ENCODE measurements around the gene PKD1. TPM values are rescaled to one million over a fixed set of nuclear protein-coding genes. Genes with fewer than 3 reads are reported as not detected.
"Not testable (repeated sequence)": the region's sequence is repeated elsewhere in the genome, so short reads cannot be mapped to it uniquely, and the experiment has no call there.

The PKD1 gene
- total RNA-seq = 100 to 1,000 TPM in 1 of 2 donors, 10 to 100 TPM in 1; 78.9 to 237 TPM

- peak; percentile 99 to 100 (median 99) for DNase-seq
- ATAC-seq = peak; percentile 78
- Histone ChIP-seq H3K4me3 (peak within 1 kb of the TSS in 1 of 2 donors; percentile 16), H3K4me1 (peaks cover 21% of the 10 kb centered on the region), H3K27ac (peak within 1 kb of the TSS; percentile 58 to 80 (median 68))
- H3K9me3 ChIP-seq; H3K36me3 ChIP-seq (replicated peaks in 1 of 2; ENCODE audit: insufficient read depth in 1 of 2, low read depth in 2 of 2); intact Hi-C loops (cut with DNase I); H3K27me3 ChIP-seq: not testable (repeated sequence)
- TF ChIP-seq POLR2A (IDR thresholded peaks at IDR 0.05) = peak in 2 of 3 donors; percentile 21 to 23
- 0 to 2% methylated on average over 7 to 42 of the region's 81 CpGs for WGBS, 2 donors
Measured at GRCh38 chr16:2135770-2136490, at the start of gene PKD1. TSS of gene PKD1 (minus strand) at chr16:2135898. CDS start at chr16:2135689, 209 bp downstream.

GRCh38 chr16:2184962-2185361 lies 49.3 kb upstream of the PKD1 start:
- ATAC-seq (no peak), DNase-seq (no peak)
- TF ChIP-seq CTCF (IDR thresholded peaks at IDR 0.05) (no peak), POLR2A (IDR thresholded peaks at IDR 0.05) (no peak)
- H3K36me3 ChIP-seq (replicated peaks in 1 of 2; ENCODE audit: insufficient read depth in 1 of 2, low read depth in 2 of 2) = no peaks in the 10 kb centered on the region
- no peaks in the 10 kb centered on the region for H3K27me3 ChIP-seq
- no peaks in the 10 kb centered on the region for H3K9me3 ChIP-seq
- no peak overlapping the region for H3K4me3 ChIP-seq
- intact Hi-C loops (cut with DNase I) = no loop called here
- no peak overlapping the region for H3K27ac ChIP-seq
- no peaks in the 10 kb centered on the region for H3K4me1 ChIP-seq
- WGBS, 2 donors = 76% methylated on average over 20 of the region's 20 CpGs; no CpG with 5 or more reads in 1 of the 2 donors

GRCh38 chr16:2184346-2184745 lies 48.6 kb upstream of the PKD1 start:
- 86 to 90% methylated on average over 15 to 19 of the region's 19 CpGs for WGBS, 2 donors
- no peak overlapping the region for H3K4me3 ChIP-seq
- no peak for TF ChIP-seq CTCF (IDR thresholded peaks at IDR 0.05)
- TF ChIP-seq POLR2A (IDR thresholded peaks at IDR 0.05) = no peak
- H3K36me3 ChIP-seq (replicated peaks in 1 of 2; ENCODE audit: insufficient read depth in 1 of 2, low read depth in 2 of 2) = no peaks in the 10 kb centered on the region
- no peak for DNase-seq
- H3K9me3 ChIP-seq = no peaks in the 10 kb centered on the region
- no peaks in the 10 kb centered on the region for H3K27me3 ChIP-seq
- no peak for ATAC-seq
- no peak overlapping the region for H3K27ac ChIP-seq
- intact Hi-C loops (cut with DNase I) = no loop called here
- H3K4me1 ChIP-seq = no peaks in the 10 kb centered on the region

GRCh38 chr16:2183671-2184070 lies 48.0 kb upstream of the PKD1 start:
- WGBS, 2 donors = 92% methylated on average over 28 of the region's 30 CpGs; no CpG with 5 or more reads in 1 of the 2 donors
- no peak for ATAC-seq
- H3K27ac ChIP-seq = no peak overlapping the region
- intact Hi-C loops (cut with DNase I) = no loop called here
- no peak for TF ChIP-seq POLR2A (IDR thresholded peaks at IDR 0.05)
- TF ChIP-seq CTCF (IDR thresholded peaks at IDR 0.05) = no peak
- H3K27me3 ChIP-seq = no peaks in the 10 kb centered on the region
- H3K9me3 ChIP-seq = no peaks in the 10 kb centered on the region
- H3K4me1 ChIP-seq = no peaks in the 10 kb centered on the region
- no peak overlapping the region for H3K4me3 ChIP-seq
- H3K36me3 ChIP-seq (replicated peaks in 1 of 2; ENCODE audit: insufficient read depth in 1 of 2, low read depth in 2 of 2) = no peaks in the 10 kb centered on the region
- DNase-seq = no peak

- Histone ChIP-seq H3K27ac (no peak overlapping the region), H3K9me3 (no peaks in the 10 kb centered on the region), H3K27me3 (no peaks in the 10 kb centered on the region), H3K36me3 (replicated peaks in 1 of 2; ENCODE audit: insufficient read depth in 1 of 2, low read depth in 2 of 2) (no peaks in the 10 kb centered on the region), H3K4me1 (no peaks in the 10 kb centered on the region), H3K4me3 (no peak overlapping the region)
- no peak for TF ChIP-seq CTCF (IDR thresholded peaks at IDR 0.05)
- TF ChIP-seq POLR2A (IDR thresholded peaks at IDR 0.05) = no peak
- ATAC-seq (no peak), DNase-seq (no peak)
- WGBS, 2 donors = 90 to 93% methylated on average over 13 to 20 of the region's 20 CpGs
- intact Hi-C loops (cut with DNase I) = no loop called here
Measured at GRCh38 chr16:2181952-2182351, 46.3 kb upstream of the PKD1 start.

Data from body of pancreas (tissue), 4 donors.